K562 (cell line): ENCODE measurements around the gene SLC7A14. TPM values are rescaled to one million over a fixed set of nuclear protein-coding genes. Genes with fewer than 3 reads are reported as not detected.
A peak's percentile ranks its signal among the peaks of the same experiment; 100 is the strongest.

Experiments
- ATAC-seq: fragments of 200-7000 bp; cut with Tn5 transposase; 3 replicates; pipeline ENCODE4 v1.9.1; 2020; ENCODE audit warnings: moderate library complexity
- BruUV-seq: library from RNA; stranded (reverse); fragments of 400-500 nt; replicated peaks from 2 replicates; lab custom pipeline; 2021; lab: Mats Ljungman, UMichigan
- CTCF ChIA-PET: fragments of 300-600 bp; formaldehyde crosslinking; extraction: SDS; loops from one replicate; lab custom pipeline; 2021; ENCODE audit warnings: low intra/inter-chr PET ratio; lab: Yijun Ruan, JAX
- POLR2A ChIA-PET: fragments of 300-600, 350-650 bp; sonication (Branson Sonifier 250); formaldehyde crosslinking; extraction: SDS; loops from one replicate; lab custom pipeline; 2021; ENCODE audit warnings: antibody characterized with exemption, inconsistent platforms; lab: Yijun Ruan, JAX
- DNase-seq, 4 experiments: peaks; one replicate each; pipeline versions ENCODE4 v3.0.0 to v3.0.0-alpha.2; 2011 to 2018; ENCODE audit warnings: low spot score in 3 of 4, mixed read lengths in 3 of 4; ENCODE audit errors: extremely low read depth in 1 of 4
- FAIRE-seq: peaks from 2 replicates; lab custom pipeline; 2011; peaks lifted over from hg19 to GRCh38; lab: Jason Lieb, UNC
- H2AFZ ChIP-seq: 2 replicates; pipeline ENCODE4 v1.6.0; 2011; ENCODE audit warnings: low read depth, low read length, control low read depth, inconsistent platforms
- H3K27ac ChIP-seq: fragments of 200-600 bp; 3 replicates; pipeline ENCODE4 v1.8.0; 2011; ENCODE audit warnings: low read depth, mild to moderate bottlenecking, control low read depth, inconsistent platforms, low read length, moderate library complexity, mixed read lengths; ENCODE audit errors: extremely low read depth
- H3K27me3 ChIP-seq, 2 experiments: fragments of 300-600 bp in 1 of 2; 2 replicates in 1 of 2; 3 replicates in 1 of 2; pipeline versions ENCODE4 v1.6.0 to v1.8.0; 2011; ENCODE audit warnings: inconsistent platforms in 2 of 2, low read length in 2 of 2, mild to moderate bottlenecking in 1 of 2, mixed read lengths in 1 of 2, moderate library complexity in 1 of 2; ENCODE audit not compliant: control insufficient read depth in 2 of 2, insufficient read depth in 2 of 2
- H3K36me3 ChIP-seq: fragments of 300-600 bp; 3 replicates; pipeline ENCODE4 v1.8.0; 2011; ENCODE audit warnings: mild to moderate bottlenecking, low read length, inconsistent platforms; ENCODE audit not compliant: control insufficient read depth, insufficient read depth
- H3K4me1 ChIP-seq, 2 experiments: fragments of 200-600 bp in 1 of 2; replicated peaks in 1 of 2; 2 replicates in 1 of 2; 3 replicates in 1 of 2; pipeline versions ENCODE4 v1.5.1 to v1.8.0; 2011; ENCODE audit warnings: inconsistent platforms in 2 of 2, low read length in 2 of 2, mild to moderate bottlenecking in 1 of 2, mixed read lengths in 1 of 2, moderate library complexity in 1 of 2; ENCODE audit not compliant: control insufficient read depth in 2 of 2, insufficient read depth in 2 of 2
- H3K4me2 ChIP-seq: 2 replicates; pipeline ENCODE4 v1.6.1; 2011; ENCODE audit warnings: low read length, control low read depth, inconsistent platforms, mixed read lengths; ENCODE audit not compliant: insufficient read depth
- H3K4me3 ChIP-seq: fragments of 200-600 bp; sonication (generic), shearing (Covaris generic); 2 replicates; pipeline ENCODE4 v1.5.1; 2016; ENCODE audit warnings: control low read depth, inconsistent platforms
- H3K79me2 ChIP-seq: fragments of 200-600 bp; 3 replicates; pipeline ENCODE4 v1.8.0; 2011; ENCODE audit warnings: low read length, inconsistent platforms; ENCODE audit not compliant: control insufficient read depth, insufficient read depth
- H3K9ac ChIP-seq, 2 experiments: 2 replicates each; pipeline versions ENCODE4 v1.6.0 to v1.6.1; 2011; ENCODE audit warnings: low read depth in 2 of 2, low read length in 2 of 2, control low read depth in 1 of 2, inconsistent platforms in 1 of 2, mild to moderate bottlenecking in 1 of 2, mixed read lengths in 1 of 2; ENCODE audit not compliant: insufficient read depth in 1 of 2
- H3K9me1 ChIP-seq: one replicate; pipeline ENCODE4 v1.6.0; 2011; ENCODE audit warnings: inconsistent platforms, mild to moderate bottlenecking, low read length, moderate library complexity; ENCODE audit not compliant: control insufficient read depth, insufficient read depth
- H3K9me3 ChIP-seq: replicated peaks from 2 replicates; pipeline ENCODE4 v1.5.1; 2011; ENCODE audit warnings: low read depth, low read length, inconsistent platforms; ENCODE audit not compliant: control insufficient read depth, insufficient read depth
- H4K20me1 ChIP-seq: replicated peaks from 2 replicates; pipeline ENCODE4 v1.6.1; 2011; ENCODE audit warnings: low read length, inconsistent platforms, mixed read lengths; ENCODE audit not compliant: control insufficient read depth, insufficient read depth
- BACH1 ChIP-seq: fragments of 200-800 bp; sonication (Bioruptor generic); IDR thresholded peaks from 2 replicates; pipeline ENCODE4 v1.6.1; 2016; ENCODE audit warnings: missing genetic modification characterization, missing compliant biosample characterization
- C11orf30 ChIP-seq: fragments of 450-650 bp; IDR thresholded peaks from 2 replicates; pipeline ENCODE4 v1.6.1; 2016; ENCODE audit warnings: low read depth, mild to moderate bottlenecking
- MAFF ChIP-seq: IDR thresholded peaks from 2 replicates; pipeline ENCODE4 v1.6.1; 2012; ENCODE audit warnings: low read length, improper control_type of control experiment
- MAFG ChIP-seq: fragments of 450-650 bp; conservative IDR thresholded peaks from 2 replicates; pipeline ENCODE4 v1.6.1; 2016; ENCODE audit warnings: missing genetic modification characterization, missing compliant biosample characterization
- MAFK ChIP-seq: IDR thresholded peaks from 2 replicates; pipeline ENCODE4 v1.6.1; 2011; ENCODE audit warnings: low read length, improper control_type of control experiment
- NFE2 ChIP-seq: IDR thresholded peaks from 2 replicates; pipeline ENCODE4 v1.6.1; 2014; ENCODE audit warnings: antibody characterized with exemption, low read depth
- PBX2 ChIP-seq, 2 experiments: IDR thresholded peaks in 1 of 2; conservative IDR thresholded peaks in 1 of 2; 2 replicates each; pipeline ENCODE4 v1.6.1; 2016; ENCODE audit warnings: low read depth in 2 of 2, mild to moderate bottlenecking in 1 of 2, missing compliant biosample characterization in 1 of 2, missing genetic modification characterization in 1 of 2, moderate library complexity in 1 of 2
- STAT5B ChIP-seq: fragments of 250-450 bp; sonication (Bioruptor Pico); IDR thresholded peaks from 2 replicates; pipeline ENCODE4 v1.8.0; 2021; ENCODE audit warnings: mild to moderate bottlenecking, inconsistent platforms
- ZNF316 ChIP-seq: fragments of 450-650 bp; IDR thresholded peaks from 2 replicates; pipeline ENCODE4 v1.6.1; 2016
- WGBS: fragments of 100-300 bp; shearing (Covaris generic); methylation state at CpG from one replicate; pipeline ENCODE4 v1.1.6; 2016; ENCODE audit warnings: low coverage, mixed read lengths; ENCODE audit not compliant: insufficient coverage; ENCODE audit errors: missing lambda C conversion rate; 5-methylcytosine and 5-hydroxymethylcytosine counted together
- in situ Hi-C: fragments of 300-500 bp; cut with MboI; formaldehyde crosslinking; loops from 4 replicates; pipeline ENCODE4 v1.15.0; 2018; ENCODE audit warnings: inconsistent platforms, mixed read lengths
- intact Hi-C: fragments of 100-400 bp; cut with micrococcal nuclease; formaldehyde crosslinking; loops from 2 replicates; pipeline ENCODE4 v1.14.2; 2022
- polyA plus RNA-seq, 8 experiments: library from polyadenylated mRNA; depleted of rRNA in 4 of 8; stranded (reverse) in 5 of 8; unstranded in 3 of 8; fragments of >200 nt; fragmentation: Nextera tagmentation in 2 of 8; fragmentation: Illumina TruSeq in 1 of 8; extraction: Ambion mirVana in 2 of 8; extraction: Trizol in 1 of 8; gene quantifications; 2 replicates each; pipeline versions ENCODE4 v1.2.1 to v1.2.3, GENCODE V29; 2011 to 2014; ENCODE audit warnings: inconsistent platforms in 1 of 8, missing spikeins in 1 of 8
- total RNA-seq, 7 experiments: library from RNA; depleted of rRNA in 6 of 7; stranded (reverse); fragments of >200 nt in 6 of 7; fragmentation: Illumina TruSeq in 2 of 7; extraction: Trizol in 2 of 7; gene quantifications; 2 replicates each; pipeline versions ENCODE4 v1.2.1 to v1.2.3, GENCODE V29; 2011 to 2021; ENCODE audit warnings: low replicate concordance in 1 of 7

Gene SLC7A14
- total and polyA plus RNA-seq, 9 of the 15 experiments (the other 6 are each of a cell fraction or from before 2014, with no cell fraction given) = not detected

- no TSS peak for BruUV-seq
- intact Hi-C loops = loop anchor here (10.0 kb wide), 2 partner anchors 179 to 201 kb away; no protein-coding TSS in a partner anchor
- no peaks in the 10 kb centered on the region for H4K20me1 ChIP-seq
- H3K9me3 ChIP-seq = no peaks in the 10 kb centered on the region
- CTCF ChIA-PET = no interaction called here
- POLR2A ChIA-PET = no interaction called here
- no peaks in the 10 kb centered on the region; a peak in 1 of 5 replicates for H3K27me3 ChIP-seq
- no peaks in the 10 kb centered on the region for H3K36me3 ChIP-seq
- H3K4me1 ChIP-seq = peaks cover 0 to 10% of the 10 kb centered on the region in 2 experiments; a peak in 3 of 5 replicates
- TF ChIP-seq NFE2 (peak; percentile 80), C11orf30 (peak; percentile 82), MAFF (peak; percentile 39; the same call in 1 of the 2 replicates), MAFK (0 out of 2 replicates have a peak, but pooled peaks have one; percentile 17), MAFG (tag) (peak; percentile 76), STAT5B (CRISPR knock-in tag) (no peak), PBX2 (CRISPR knock-in tag; IDR thresholded peaks at IDR 0.05; ENCODE audit: low read depth) (no peak), PBX2 (tag; conservative IDR thresholded peaks at IDR 0.05; ENCODE audit: low read depth) (no peak), BACH1 (peak; percentile 79), ZNF316 (peak; percentile 76)
- in situ Hi-C loops = no loop called here
- no peak overlapping the region for H3K4me2 ChIP-seq
- no peak for FAIRE-seq
- no peaks in the 10 kb centered on the region for H3K9me1 ChIP-seq
- peak in 1 of 4 experiments; percentile 21 for DNase-seq
- H3K9ac ChIP-seq = no peak overlapping the region
- ATAC-seq = peak; percentile 65; the same call in 1 of the 3 replicates
- no peak overlapping the region for H3K27ac ChIP-seq
- no peak overlapping the region for H3K4me3 ChIP-seq
- no peaks in the 10 kb centered on the region for H3K79me2 ChIP-seq
- WGBS = 10% methylated on average over 2 of the region's 2 CpGs
- H2AFZ ChIP-seq = peak overlapping the region; percentile 10; the same call in 1 of the 2 replicates
These were observed 92.1 kb downstream of the SLC7A14 start for GRCh38 chr3:170493712-170494182.
